ENCODE results near the gene FARP1.

Gene FARP1

GRCh38 chr13:98176777-98177608, 34.1 kb downstream of the FARP1 start, which contains the start of gene RNF113B:
Gene RNF113B, minus strand, starts transcription at chr13:98177269. Its CDS starts 33 bp downstream, at chr13:98177236.
- H3K27ac ChIP-seq, result no peak within 1 kb of the TSS
- TF ChIP-seq, protein P1, sequence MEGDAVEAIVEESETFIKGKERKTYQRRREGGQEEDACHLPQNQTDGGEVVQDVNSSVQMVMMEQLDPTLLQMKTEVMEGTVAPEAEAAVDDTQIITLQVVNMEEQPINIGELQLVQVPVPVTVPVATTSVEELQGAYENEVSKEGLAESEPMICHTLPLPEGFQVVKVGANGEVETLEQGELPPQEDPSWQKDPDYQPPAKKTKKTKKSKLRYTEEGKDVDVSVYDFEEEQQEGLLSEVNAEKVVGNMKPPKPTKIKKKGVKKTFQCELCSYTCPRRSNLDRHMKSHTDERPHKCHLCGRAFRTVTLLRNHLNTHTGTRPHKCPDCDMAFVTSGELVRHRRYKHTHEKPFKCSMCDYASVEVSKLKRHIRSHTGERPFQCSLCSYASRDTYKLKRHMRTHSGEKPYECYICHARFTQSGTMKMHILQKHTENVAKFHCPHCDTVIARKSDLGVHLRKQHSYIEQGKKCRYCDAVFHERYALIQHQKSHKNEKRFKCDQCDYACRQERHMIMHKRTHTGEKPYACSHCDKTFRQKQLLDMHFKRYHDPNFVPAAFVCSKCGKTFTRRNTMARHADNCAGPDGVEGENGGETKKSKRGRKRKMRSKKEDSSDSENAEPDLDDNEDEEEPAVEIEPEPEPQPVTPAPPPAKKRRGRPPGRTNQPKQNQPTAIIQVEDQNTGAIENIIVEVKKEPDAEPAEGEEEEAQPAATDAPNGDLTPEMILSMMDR (conservative IDR thresholded peaks at IDR 0.05), result no peak
- TF ChIP-seq ZFX (IDR thresholded peaks at IDR 0.05), result no peak

GRCh38 chr13:98180092-98180491, 37.2 kb downstream of the FARP1 start:
- H3K27ac ChIP-seq, result no peak overlapping the region
- no peak for TF ChIP-seq ZFX (IDR thresholded peaks at IDR 0.05)
- TF ChIP-seq, protein P1 (conservative IDR thresholded peaks at IDR 0.05), result no peak

DNA sequence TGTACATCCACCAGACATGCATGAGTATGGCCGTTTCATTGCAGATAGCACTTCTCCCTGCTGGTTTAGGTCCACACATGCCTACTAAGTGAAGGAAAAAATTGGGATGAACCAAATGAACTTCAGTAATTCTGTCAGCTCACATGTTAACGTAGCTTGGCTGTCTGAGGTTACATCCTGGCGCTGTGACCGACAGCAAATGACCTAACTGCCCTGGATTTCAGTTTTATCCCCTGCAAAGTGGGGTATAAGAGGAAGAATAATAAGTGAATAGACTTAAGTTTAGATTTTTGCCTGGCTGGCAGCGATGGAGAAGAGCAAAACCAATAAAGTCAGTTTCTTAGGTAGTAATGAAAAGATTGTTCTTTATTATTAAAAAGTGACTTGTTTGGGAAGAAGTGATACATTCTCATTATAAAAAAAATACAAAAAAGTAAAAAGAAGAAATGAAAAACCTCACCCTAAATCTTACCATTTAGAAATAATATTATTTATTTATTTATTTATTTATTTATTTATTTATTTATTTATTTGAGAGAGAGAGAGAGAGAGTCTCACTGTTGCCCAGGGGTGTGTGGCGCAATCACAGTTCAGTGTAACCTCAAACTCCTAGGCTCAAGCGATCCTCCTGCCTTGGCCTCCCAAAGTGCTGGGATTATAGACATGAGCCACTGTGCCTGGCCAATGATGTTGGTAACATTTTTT, 38.4 kb downstream of the FARP1 start:
- TF ChIP-seq, protein P1 (conservative IDR thresholded peaks at IDR 0.05), result no peak
- TF ChIP-seq ZFX (IDR thresholded peaks at IDR 0.05), result no peak
- H3K27ac ChIP-seq, result no peak overlapping the region

GRCh38 chr13:98182153-98182552, 39.3 kb downstream of the FARP1 start:
- H3K27ac ChIP-seq, result no peak overlapping the region
- TF ChIP-seq, protein P1 (conservative IDR thresholded peaks at IDR 0.05), result no peak
- no peak for TF ChIP-seq ZFX (IDR thresholded peaks at IDR 0.05)

- no peak for TF ChIP-seq ZFX (IDR thresholded peaks at IDR 0.05)
- TF ChIP-seq, protein P1 (conservative IDR thresholded peaks at IDR 0.05), result no peak
- H3K27ac ChIP-seq, result no peak overlapping the region
These were observed 39.7 kb downstream of the FARP1 start for GRCh38 chr13:98182589-98182988.

DNA sequence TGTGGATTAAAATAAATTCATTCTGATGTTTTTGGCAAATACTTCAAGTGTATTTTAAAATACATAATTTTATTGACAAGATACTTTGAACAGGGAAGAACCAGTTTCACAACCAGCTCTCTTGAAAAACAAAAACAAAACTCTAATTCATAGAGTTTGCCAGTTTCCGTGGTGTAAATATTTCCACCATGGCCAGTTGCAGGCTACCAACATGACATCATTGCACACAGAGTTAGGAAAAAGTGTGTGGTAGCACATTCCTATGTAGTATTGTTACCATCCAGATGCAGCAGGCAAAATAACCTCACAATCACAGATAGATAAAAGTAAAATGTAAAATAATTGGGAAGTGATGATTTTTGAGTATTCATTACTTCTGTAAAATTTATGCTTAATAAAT, 41.9 kb downstream of the FARP1 start:
- no peak overlapping the region for H3K27ac ChIP-seq
- TF ChIP-seq ZFX (IDR thresholded peaks at IDR 0.05), result no peak
- TF ChIP-seq, protein P1 (conservative IDR thresholded peaks at IDR 0.05), result no peak

All from C4-2B (cell line).